Left ventricle myocardium inferior (tissue), 1 donor: Measurements from ENCODE around the gene CXCL1. TPM values are rescaled to one million over a fixed set of nuclear protein-coding genes. Genes with fewer than 3 reads are reported as not detected.

ENCODE experiments used
- DNase-seq: peaks from one replicate; pipeline ENCODE4 v3.0.0-alpha.2; 2020
- H3K27ac ChIP-seq: fragments of 200-600 bp; replicated peaks from 2 replicates; pipeline ENCODE4 v1.8.0; 2021
- H3K27me3 ChIP-seq: fragments of 200-600 bp; 2 replicates; pipeline ENCODE4 v1.8.0; 2021; ENCODE audit warnings: low read depth
- H3K36me3 ChIP-seq: fragments of 200-600 bp; 2 replicates; pipeline ENCODE4 v1.8.0; 2021
- H3K4me1 ChIP-seq: fragments of 200-600 bp; 2 replicates; pipeline ENCODE4 v1.8.0; 2021
- H3K4me3 ChIP-seq: fragments of 200-600 bp; 2 replicates; pipeline ENCODE4 v1.8.0; 2021; ENCODE audit warnings: mild to moderate bottlenecking, moderate library complexity
- H3K9me3 ChIP-seq: fragments of 200-600 bp; replicated peaks from 2 replicates; pipeline ENCODE4 v1.8.0; 2021
- intact Hi-C: fragments of 100-400 bp; cut with micrococcal nuclease; formaldehyde crosslinking; loops from one replicate; pipeline ENCODE4 v1.11.0; 2022
- total RNA-seq: library from RNA; stranded (reverse); fragmentation: NEBNext Ultra II Directional; extraction: Animal tissue kit (Norgen Biotek cat#: 25700); gene quantifications from one replicate; pipeline ENCODE4 v1.2.1, GENCODE V29; 2021
- TF ChIP-seq, protein P1 (sequence below): fragments of 200-600 bp; IDR thresholded peaks from 2 replicates; pipeline ENCODE4 v1.8.0; 2021; ENCODE audit warnings: antibody characterized with exemption, mild to moderate bottlenecking, borderline replicate concordance
- donor health status: DM: no; HTN: yes; CAD: no; lungs with severe emphysema.

Gene CXCL1
- total RNA-seq, 1 donor from 2014 or later = 0.55 TPM

DNA sequence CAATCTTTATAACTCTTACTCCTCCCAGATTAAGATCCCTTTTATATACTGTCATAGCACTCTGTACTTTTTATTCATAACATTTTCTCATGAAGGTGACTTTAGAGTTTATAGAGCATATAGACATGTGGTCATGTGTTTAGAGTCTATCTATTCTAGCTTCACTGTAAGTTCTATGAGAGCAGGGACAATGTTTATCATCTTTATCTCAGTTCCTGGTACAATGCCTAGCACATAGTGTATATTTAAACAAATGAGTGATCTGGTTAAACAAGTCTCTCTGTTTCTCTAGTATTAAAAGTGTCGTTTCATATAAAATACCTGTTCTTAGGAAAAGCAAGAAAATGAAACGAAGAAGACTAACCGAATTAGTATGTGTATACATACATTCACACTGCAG is 29.5 kb upstream of the CXCL1 start:
- Histone ChIP-seq H3K9me3 (no peaks in the 10 kb centered on the region), H3K4me1 (no peaks in the 10 kb centered on the region), H3K36me3 (no peaks in the 10 kb centered on the region), H3K27ac (no peak overlapping the region), H3K4me3 (no peak overlapping the region), H3K27me3 (peaks cover 36% of the 10 kb centered on the region)
- intact Hi-C loops = no loop called here
- no peak for DNase-seq
- TF ChIP-seq, protein P1, sequence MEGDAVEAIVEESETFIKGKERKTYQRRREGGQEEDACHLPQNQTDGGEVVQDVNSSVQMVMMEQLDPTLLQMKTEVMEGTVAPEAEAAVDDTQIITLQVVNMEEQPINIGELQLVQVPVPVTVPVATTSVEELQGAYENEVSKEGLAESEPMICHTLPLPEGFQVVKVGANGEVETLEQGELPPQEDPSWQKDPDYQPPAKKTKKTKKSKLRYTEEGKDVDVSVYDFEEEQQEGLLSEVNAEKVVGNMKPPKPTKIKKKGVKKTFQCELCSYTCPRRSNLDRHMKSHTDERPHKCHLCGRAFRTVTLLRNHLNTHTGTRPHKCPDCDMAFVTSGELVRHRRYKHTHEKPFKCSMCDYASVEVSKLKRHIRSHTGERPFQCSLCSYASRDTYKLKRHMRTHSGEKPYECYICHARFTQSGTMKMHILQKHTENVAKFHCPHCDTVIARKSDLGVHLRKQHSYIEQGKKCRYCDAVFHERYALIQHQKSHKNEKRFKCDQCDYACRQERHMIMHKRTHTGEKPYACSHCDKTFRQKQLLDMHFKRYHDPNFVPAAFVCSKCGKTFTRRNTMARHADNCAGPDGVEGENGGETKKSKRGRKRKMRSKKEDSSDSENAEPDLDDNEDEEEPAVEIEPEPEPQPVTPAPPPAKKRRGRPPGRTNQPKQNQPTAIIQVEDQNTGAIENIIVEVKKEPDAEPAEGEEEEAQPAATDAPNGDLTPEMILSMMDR = no peak

DNA sequence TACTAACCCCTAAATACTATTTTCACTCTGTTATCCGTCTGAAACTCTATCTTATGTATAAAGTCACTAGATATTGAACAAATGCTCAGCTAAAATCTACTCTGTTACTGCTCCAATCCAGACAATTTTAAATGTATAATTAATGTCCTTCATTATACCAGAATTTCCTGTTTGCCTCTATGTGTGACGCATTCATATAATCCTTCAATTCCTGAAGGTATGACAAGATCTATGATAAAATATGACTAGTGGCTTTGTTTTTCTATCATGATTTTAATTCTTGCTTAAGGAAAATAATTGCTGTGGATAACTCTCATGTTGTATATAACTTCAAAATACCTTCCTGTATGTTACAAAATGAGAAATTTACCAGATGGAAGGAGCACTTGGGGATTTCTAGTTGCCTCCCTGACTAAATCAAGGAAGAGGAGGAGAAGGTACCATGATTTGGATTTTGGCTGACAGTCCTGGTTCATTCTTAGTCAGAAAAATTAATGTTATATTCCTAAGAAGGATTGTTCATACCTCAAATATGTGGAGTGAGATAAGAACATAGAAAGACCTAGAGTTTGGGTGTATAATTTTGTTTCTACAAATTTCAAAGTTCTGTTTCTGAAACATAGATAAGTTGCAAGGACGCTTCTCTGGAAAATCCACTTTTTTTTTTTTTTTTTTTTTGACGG is 27.8 kb upstream of the CXCL1 start:
- no peaks in the 10 kb centered on the region for H3K36me3 ChIP-seq
- intact Hi-C loops = no loop called here
- H3K27me3 ChIP-seq = peaks cover 33% of the 10 kb centered on the region
- H3K9me3 ChIP-seq = no peaks in the 10 kb centered on the region
- TF ChIP-seq, protein P1 = no peak
- no peak overlapping the region for H3K4me3 ChIP-seq
- H3K4me1 ChIP-seq = no peaks in the 10 kb centered on the region
- DNase-seq = no peak
- no peak overlapping the region for H3K27ac ChIP-seq

DNA sequence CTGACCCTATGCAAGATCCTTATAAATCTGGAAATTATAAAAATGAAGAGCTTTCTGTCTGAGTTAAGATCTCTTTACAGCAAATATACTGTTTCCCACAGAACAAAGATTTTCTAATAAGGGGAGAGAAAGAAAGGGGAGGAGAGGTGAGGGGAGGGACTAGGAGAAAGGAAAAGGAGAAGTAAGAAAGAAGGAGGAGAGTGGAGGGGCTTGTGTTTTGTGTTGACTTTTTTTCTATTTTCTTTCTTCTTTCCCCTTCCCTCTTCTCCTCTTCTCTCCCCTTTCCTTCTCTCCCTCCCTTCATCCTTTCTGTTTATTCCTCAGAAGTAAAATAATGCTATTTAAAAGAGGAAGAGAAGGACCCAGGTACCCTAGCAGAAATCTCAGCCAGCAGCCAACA is 26.5 kb upstream of the CXCL1 start:
- intact Hi-C loops = no loop called here
- no peak overlapping the region for H3K4me3 ChIP-seq
- DNase-seq = no peak
- no peaks in the 10 kb centered on the region for H3K36me3 ChIP-seq
- H3K27me3 ChIP-seq = peaks cover 19% of the 10 kb centered on the region
- TF ChIP-seq, protein P1 = no peak
- H3K4me1 ChIP-seq = no peaks in the 10 kb centered on the region
- H3K27ac ChIP-seq = no peak overlapping the region
- no peaks in the 10 kb centered on the region for H3K9me3 ChIP-seq

DNA sequence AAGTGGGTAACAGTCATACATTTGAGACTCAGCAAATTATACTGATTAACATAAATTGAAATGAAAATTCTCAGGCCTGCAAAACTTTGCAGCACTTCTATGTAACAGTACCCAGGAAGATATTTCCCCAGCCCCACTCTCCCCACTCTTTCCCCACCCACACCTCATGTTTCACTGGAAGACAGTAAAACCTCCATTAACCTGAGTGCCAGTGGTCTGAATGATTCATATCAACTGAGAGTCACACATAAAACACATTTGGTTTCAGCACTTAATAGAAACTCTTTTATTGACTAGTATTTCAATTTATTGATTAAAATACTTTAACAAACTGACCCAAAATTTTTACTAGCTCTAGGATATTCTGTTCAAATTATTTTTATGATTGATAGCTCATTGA is 25.8 kb upstream of the CXCL1 start:
- Histone ChIP-seq H3K4me1 (no peaks in the 10 kb centered on the region), H3K4me3 (no peak overlapping the region), H3K27me3 (peaks cover 16% of the 10 kb centered on the region), H3K9me3 (no peaks in the 10 kb centered on the region), H3K36me3 (no peaks in the 10 kb centered on the region), H3K27ac (no peak overlapping the region)
- intact Hi-C loops = no loop called here
- no peak for DNase-seq
- TF ChIP-seq, protein P1 = no peak

DNA sequence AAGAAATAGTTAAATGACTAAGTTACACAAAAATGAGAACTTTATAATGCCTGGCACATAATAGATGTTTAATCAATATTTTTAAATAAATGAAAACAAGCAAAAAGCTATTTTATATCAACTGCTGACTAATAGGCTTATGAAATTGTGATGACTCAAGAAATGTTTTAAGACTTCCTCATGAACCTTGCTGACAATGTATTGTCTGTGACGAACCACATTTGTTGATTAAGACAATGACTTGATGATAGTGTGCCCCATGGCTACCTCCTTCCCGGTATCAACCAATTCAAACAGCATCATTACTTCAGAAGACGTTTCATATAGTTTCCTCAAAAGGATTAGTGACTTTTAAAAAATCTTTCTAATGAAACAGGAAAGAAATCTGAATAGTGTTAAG is 24.8 kb upstream of the CXCL1 start:
- H3K9me3 ChIP-seq = no peaks in the 10 kb centered on the region
- no peak overlapping the region for H3K4me3 ChIP-seq
- no peaks in the 10 kb centered on the region for H3K36me3 ChIP-seq
- intact Hi-C loops = no loop called here
- H3K27me3 ChIP-seq = peaks cover 16% of the 10 kb centered on the region
- H3K4me1 ChIP-seq = no peaks in the 10 kb centered on the region
- no peak overlapping the region for H3K27ac ChIP-seq
- TF ChIP-seq, protein P1 = no peak
- no peak for DNase-seq
